Mesothelial cell of epicardium (in vitro differentiated cells): ENCODE results near the gene LARGE2. TPM values are rescaled to one million over a fixed set of nuclear protein-coding genes. Genes with fewer than 3 reads are reported as not detected.

Source experiments
- DNase-seq, 2 experiments: peaks; one replicate each; pipeline ENCODE4 v3.0.0; 2021; ENCODE audit warnings: low spot score in 2 of 2; ENCODE audit not compliant: unreplicated experiment in 2 of 2
- H3K27ac Mint-ChIP-seq: 2 replicates; pipeline ENCODE4 v1.8.0; 2021; ENCODE audit warnings: mixed read lengths
- H3K27me3 Mint-ChIP-seq: 2 replicates; pipeline ENCODE4 v1.8.0; 2021; ENCODE audit warnings: low read depth, mixed read lengths
- H3K36me3 Mint-ChIP-seq: 2 replicates; pipeline ENCODE4 v1.8.0; 2021; ENCODE audit warnings: mixed read lengths
- H3K4me1 Mint-ChIP-seq: 2 replicates; pipeline ENCODE4 v1.8.0; 2021; ENCODE audit warnings: mixed read lengths
- H3K4me3 Mint-ChIP-seq: 2 replicates; pipeline ENCODE4 v1.8.0; 2021; ENCODE audit warnings: mild to moderate bottlenecking, moderate library complexity, mixed read lengths
- H3K9me3 Mint-ChIP-seq: 2 replicates; pipeline ENCODE4 v1.8.0; 2021; ENCODE audit warnings: mixed read lengths
- CTCF ChIP-seq: fragments of 200-600 bp; sonication (generic); IDR thresholded peaks from one replicate; pipeline ENCODE4 v1.5.0; 2021; ENCODE audit warnings: antibody characterized with exemption; ENCODE audit not compliant: unreplicated experiment
- total RNA-seq: library from RNA; stranded (reverse); gene quantifications from 3 replicates; pipeline ENCODE4 v1.2.1, GENCODE V29; 2021

The LARGE2 gene
- total RNA-seq, 1 donor from 2014 or later: 5.2 TPM

- no peak overlapping the region for H3K27ac Mint-ChIP-seq
- TF ChIP-seq CTCF: no peak
- no peaks in the 10 kb centered on the region for H3K9me3 Mint-ChIP-seq
- H3K27me3 Mint-ChIP-seq: no peaks in the 10 kb centered on the region
- peaks cover 47% of the 10 kb centered on the region for H3K36me3 Mint-ChIP-seq
- no peak overlapping the region for H3K4me3 Mint-ChIP-seq
- DNase-seq: no peak
- no peaks in the 10 kb centered on the region for H3K4me1 Mint-ChIP-seq
These were observed 23.0 kb downstream of the LARGE2 start for GRCh38 chr11:45945397-45945999.

- TF ChIP-seq CTCF: no peak
- Mint-ChIP-seq H3K36me3 (peaks cover 37% of the 10 kb centered on the region), H3K9me3 (no peaks in the 10 kb centered on the region), H3K27ac (no peak overlapping the region), H3K4me3 (no peak overlapping the region), H3K27me3 (no peaks in the 10 kb centered on the region), H3K4me1 (no peaks in the 10 kb centered on the region)
- no peak for DNase-seq
These were observed 25.4 kb downstream of the LARGE2 start for GRCh38 chr11:45947885-45948284.

GRCh38 chr11:45948356-45948755 is 25.9 kb downstream of the LARGE2 start:
- H3K27me3 Mint-ChIP-seq: no peaks in the 10 kb centered on the region
- no peak overlapping the region for H3K4me3 Mint-ChIP-seq
- no peak for DNase-seq
- H3K36me3 Mint-ChIP-seq: peaks cover 40% of the 10 kb centered on the region
- H3K27ac Mint-ChIP-seq: no peak overlapping the region
- H3K9me3 Mint-ChIP-seq: no peaks in the 10 kb centered on the region
- no peak for TF ChIP-seq CTCF
- no peaks in the 10 kb centered on the region for H3K4me1 Mint-ChIP-seq

GRCh38 chr11:45949992-45950407 is 27.5 kb downstream of the LARGE2 start:
- H3K4me3 Mint-ChIP-seq: no peak overlapping the region
- peaks cover 35% of the 10 kb centered on the region for H3K36me3 Mint-ChIP-seq
- TF ChIP-seq CTCF: no peak
- H3K4me1 Mint-ChIP-seq: no peaks in the 10 kb centered on the region
- no peaks in the 10 kb centered on the region for H3K27me3 Mint-ChIP-seq
- DNase-seq: no peak
- H3K27ac Mint-ChIP-seq: no peak overlapping the region
- no peaks in the 10 kb centered on the region for H3K9me3 Mint-ChIP-seq

- DNase-seq: no peak
- peaks cover 15% of the 10 kb centered on the region for H3K9me3 Mint-ChIP-seq
- TF ChIP-seq CTCF: no peak
- H3K27me3 Mint-ChIP-seq: no peaks in the 10 kb centered on the region
- peaks cover 58% of the 10 kb centered on the region for H3K36me3 Mint-ChIP-seq
- H3K4me1 Mint-ChIP-seq: no peaks in the 10 kb centered on the region
- no peak overlapping the region for H3K4me3 Mint-ChIP-seq
- no peak overlapping the region for H3K27ac Mint-ChIP-seq
These were observed 37.4 kb downstream of the LARGE2 start for GRCh38 chr11:45959851-45960250.
